Loucy (cell line): ENCODE data around the gene ZNF718.

Experiments used
- EZH2phosphoT487 ChIP-seq: fragments of 200-600 bp; IDR thresholded peaks from 2 replicates; pipeline ENCODE4 v1.6.1; 2018; ENCODE audit warnings: antibody characterized with exemption, mild to moderate bottlenecking, moderate library complexity, borderline replicate concordance
- TF ChIP-seq, protein P1 (sequence below): fragments of 200-600 bp; sonication (generic); conservative IDR thresholded peaks from 2 replicates; pipeline ENCODE4 v1.5.1; 2014; ENCODE audit warnings: mild to moderate bottlenecking, antibody characterized with exemption, low read length

DNA sequence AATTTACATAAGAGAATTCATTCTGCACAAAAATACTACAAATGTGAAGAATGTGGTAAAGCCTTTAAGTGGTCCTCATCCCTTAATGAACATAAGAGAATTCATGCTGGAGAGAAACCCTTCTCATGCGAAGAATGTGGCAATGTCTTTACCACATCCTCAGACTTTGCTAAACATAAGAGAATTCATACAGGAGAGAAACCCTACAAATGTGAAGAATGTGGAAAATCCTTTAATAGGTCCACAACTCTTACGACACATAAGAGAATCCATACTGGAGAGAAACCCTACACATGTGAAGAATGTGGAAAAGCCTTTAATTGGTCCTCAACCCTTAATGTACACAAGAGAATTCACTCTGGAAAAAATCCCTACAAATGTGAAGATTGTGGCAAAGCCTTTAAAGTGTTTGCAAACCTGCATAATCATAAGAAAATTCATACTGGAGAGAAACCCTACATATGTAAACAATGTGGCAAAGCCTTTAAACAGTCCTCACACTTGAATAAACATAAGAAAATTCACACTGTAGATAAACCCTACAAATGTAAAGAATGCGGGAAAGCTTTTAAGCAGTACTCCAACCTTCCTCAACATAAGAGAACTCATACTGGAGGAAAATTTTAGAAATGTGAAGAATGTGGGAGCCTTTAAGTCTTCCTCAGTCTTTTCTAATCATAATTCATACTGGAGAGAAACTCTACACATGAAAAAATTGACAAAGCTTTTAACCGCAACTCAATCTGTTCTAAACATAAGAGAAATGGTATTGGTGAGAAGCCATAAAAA, 37.4 kb downstream of the ZNF718 start:
- TF ChIP-seq, protein P1, sequence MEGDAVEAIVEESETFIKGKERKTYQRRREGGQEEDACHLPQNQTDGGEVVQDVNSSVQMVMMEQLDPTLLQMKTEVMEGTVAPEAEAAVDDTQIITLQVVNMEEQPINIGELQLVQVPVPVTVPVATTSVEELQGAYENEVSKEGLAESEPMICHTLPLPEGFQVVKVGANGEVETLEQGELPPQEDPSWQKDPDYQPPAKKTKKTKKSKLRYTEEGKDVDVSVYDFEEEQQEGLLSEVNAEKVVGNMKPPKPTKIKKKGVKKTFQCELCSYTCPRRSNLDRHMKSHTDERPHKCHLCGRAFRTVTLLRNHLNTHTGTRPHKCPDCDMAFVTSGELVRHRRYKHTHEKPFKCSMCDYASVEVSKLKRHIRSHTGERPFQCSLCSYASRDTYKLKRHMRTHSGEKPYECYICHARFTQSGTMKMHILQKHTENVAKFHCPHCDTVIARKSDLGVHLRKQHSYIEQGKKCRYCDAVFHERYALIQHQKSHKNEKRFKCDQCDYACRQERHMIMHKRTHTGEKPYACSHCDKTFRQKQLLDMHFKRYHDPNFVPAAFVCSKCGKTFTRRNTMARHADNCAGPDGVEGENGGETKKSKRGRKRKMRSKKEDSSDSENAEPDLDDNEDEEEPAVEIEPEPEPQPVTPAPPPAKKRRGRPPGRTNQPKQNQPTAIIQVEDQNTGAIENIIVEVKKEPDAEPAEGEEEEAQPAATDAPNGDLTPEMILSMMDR = no peak
- no peak for TF ChIP-seq EZH2phosphoT487
